H1 (cell line): ENCODE results near the gene ETV1. TPM values are rescaled to one million over a fixed set of nuclear protein-coding genes. Genes with fewer than 3 reads are reported as not detected.

Experiments
- CHD7 ChIP-seq: fragments of 300-600 bp; sonication (generic); IDR thresholded peaks from 2 replicates; pipeline ENCODE4 v1.7.1; 2012; ENCODE audit warnings: low read length, moderate library complexity, mild to moderate bottlenecking, inconsistent platforms; ENCODE audit not compliant: insufficient replicate concordance
- EZH2 ChIP-seq: fragments of 200-600 bp; sonication (generic); IDR thresholded peaks from 2 replicates; pipeline ENCODE4 v1.7.1; 2012; ENCODE audit warnings: low read depth, mild to moderate bottlenecking, moderate library complexity, low read length, inconsistent platforms; ENCODE audit not compliant: severe bottlenecking
- polyA plus RNA-seq, 7 experiments: library from polyadenylated mRNA; depleted of rRNA in 3 of 7; stranded (reverse) in 5 of 7; unstranded in 2 of 7; fragments of >200 nt in 5 of 7; fragments of 200-250 nt in 2 of 7; gene quantifications; 1 replicate in 5 of 7; 2 replicates in 1 of 7; 4 replicates in 1 of 7; pipeline versions ENCODE4 v1.2.1 to v1.2.3, GENCODE V29; 2011 to 2013; ENCODE audit warnings: missing spikeins in 2 of 7, mixed read lengths in 2 of 7
- total RNA-seq: library from RNA; stranded (reverse); fragmentation: NEBNext Ultra II Directional; extraction: Animal tissue kit (Norgen Biotek cat#: 25700); gene quantifications from 2 replicates; pipeline ENCODE4 v1.2.1, GENCODE V29; 2021

Gene ETV1
- total and polyA plus RNA-seq, 2 of the 8 experiments (the other 6 are each of a cell fraction or from before 2014, with no cell fraction given): 58.3 to 91.2 TPM

- no peak for TF ChIP-seq CHD7
- TF ChIP-seq EZH2: no peak
These were observed 108.7 kb downstream of the ETV1 start (continued) for GRCh38 chr7:13880789-13881188.
